Epidermal melanocyte (primary cell): ENCODE data around the gene SMAD3.
A peak's percentile ranks its signal among the peaks of the same experiment; 100 is the strongest.

ENCODE experiments used
- DNase-seq: peaks from one replicate; pipeline ENCODE4 v3.0.0; 2011; ENCODE audit warnings: low spot score; ENCODE audit not compliant: insufficient read length

The SMAD3 gene

DNA sequence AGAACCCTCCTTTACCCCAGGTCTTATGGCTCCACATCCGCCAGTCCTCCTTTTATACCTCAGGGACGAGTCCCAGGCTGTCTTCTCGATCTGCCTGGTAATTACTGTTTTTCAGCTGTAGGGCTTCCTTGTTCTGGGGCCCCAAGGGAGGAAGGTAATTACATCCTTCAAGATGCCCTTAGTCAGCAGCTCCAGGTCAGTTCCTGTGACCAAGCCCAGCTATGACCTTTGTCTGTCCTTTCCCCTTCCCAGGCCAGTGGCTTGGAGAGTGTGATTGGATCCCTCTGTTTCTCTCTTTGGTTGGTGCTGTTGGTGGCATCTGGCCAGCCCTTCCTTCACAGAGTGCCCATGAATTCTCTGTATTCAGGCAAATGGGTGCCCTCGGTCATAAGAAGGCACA lies 96.5 kb downstream of the SMAD3 start:
- no peak for DNase-seq

DNA sequence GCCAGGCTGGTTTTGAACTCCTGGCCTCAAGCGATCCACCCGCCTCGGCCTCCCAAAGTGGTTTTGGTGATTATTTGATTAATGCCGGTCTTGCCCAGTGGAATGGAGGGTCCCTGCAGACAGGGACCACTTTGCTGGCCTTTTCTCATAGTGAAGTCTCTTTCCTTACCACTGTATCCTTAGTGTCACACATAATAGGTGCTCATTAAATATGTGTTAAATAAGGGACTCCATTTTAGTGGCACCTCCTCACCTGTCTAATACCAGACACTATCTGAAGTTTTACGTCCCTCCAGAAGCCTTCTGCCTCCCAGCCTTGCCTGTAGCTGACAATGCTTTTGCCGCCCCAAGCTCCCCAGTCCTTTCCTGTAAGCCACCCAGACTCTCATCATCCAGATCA lies 97.8 kb downstream of the SMAD3 start:
- DNase-seq = no peak

DNA sequence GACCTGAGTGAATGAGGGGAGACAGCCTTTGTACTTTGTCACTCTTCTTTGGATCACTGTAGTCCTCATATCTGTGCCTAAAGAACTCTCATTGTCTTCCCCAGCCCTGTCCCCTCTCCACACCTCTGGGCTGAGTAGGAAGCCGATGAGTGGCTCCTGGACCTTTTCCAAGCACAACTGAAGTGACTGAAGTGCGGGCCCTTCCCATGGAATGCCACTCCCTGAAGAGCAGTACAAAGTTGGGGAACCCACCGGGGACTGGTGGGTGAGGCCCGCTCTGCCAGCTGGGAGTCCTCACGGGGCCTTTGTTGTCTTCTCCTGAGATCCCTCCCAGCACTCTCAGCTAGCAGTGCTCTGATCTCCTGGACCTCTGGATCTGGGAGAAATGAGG lies 99.0 kb downstream of the SMAD3 start:
- no peak for DNase-seq

DNA sequence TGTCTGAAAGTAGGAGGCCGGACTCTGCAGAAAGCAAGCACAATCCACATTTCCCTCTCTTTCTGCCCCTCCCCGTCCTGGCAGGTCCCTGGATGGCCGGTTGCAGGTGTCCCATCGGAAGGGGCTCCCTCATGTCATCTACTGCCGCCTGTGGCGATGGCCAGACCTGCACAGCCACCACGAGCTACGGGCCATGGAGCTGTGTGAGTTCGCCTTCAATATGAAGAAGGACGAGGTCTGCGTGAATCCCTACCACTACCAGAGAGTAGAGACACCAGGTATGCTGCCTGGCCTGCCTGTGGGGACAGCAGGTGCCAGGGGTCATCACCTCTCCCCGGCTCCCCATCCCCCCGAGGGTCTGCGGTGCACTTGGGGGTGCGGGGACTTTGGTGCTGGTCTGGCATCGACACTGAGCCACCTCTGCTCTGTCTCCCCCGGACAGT lies 99.4 kb downstream of the SMAD3 start:
- no peak for DNase-seq

DNA sequence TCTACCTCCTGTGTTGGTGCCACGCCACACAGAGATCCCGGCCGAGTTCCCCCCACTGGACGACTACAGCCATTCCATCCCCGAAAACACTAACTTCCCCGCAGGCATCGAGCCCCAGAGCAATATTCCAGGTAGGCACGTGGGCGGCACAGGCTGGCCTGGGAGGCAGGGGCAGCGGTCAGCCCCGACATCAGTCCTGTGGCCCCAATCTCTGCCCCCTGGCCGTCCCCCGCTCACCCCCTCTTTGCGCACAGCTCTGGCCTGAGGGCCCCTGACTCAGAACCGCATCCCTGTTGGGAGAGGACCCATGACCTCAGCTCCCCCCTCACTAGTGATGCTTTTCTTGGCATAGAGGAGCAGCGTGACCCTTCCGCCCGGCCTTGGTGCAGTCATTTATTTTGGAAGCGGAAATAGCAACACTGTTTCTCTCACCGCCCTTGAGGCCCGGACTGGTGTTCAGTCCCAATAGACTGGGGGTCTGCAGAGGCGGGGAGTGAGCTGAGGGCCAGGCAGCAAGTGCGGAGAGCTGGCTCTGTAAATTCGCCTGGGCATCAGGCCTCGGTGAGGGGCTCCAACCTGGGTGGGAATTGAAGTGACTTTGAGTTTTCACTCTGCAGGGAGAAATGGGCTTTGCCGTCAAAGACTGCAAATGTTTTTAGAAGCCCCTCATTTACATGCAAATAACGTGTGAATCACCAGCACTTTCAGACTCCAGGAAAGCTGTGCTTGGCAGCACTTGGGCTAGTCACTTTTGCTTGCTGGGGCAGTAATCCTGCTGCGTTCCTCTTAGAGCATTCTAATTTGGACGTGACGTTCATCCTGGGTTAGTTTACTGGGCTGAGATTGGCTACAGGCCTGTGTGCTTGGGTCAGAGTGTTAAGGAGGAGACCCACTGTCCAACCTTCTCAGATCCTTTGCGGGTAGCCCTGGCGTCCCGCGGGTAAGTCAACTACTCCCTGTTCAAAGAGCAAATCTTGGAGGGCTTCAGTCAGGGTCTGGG lies 100.2 kb downstream of the SMAD3 start:
- no peak for DNase-seq

DNA sequence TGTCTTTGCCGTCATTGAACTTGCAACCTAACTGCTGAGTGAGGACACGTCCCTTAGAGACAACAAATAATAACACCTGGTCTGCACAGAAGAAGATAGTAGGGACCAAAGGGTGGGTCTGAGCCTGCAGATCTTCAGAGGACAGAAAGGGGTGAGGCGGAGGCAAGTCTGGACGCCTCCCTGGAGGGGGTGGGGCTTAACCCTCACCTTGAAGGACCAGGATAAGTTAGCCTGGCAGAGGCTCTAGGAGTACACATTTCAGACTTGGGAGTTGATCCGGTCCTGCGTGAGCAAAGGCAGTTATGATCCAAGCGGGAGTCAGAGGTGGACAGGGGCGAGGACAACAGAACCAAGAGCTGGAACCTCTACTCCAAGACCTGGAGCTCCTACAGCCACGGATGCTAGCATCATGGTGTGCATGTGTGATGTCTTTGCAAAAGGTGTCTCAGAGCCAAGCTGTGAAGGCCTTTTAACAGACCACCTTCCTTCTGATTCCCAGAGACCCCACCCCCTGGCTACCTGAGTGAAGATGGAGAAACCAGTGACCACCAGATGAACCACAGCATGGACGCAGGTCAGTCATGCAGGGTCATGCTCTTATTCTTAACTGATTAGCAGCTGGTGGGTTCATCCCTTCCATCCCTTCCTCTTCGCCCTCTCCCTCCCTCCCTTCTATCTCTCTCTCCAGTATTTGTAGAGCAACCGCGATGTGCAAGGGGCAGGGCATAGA lies 101.0 kb downstream of the SMAD3 start:
- DNase-seq = no peak

DNA sequence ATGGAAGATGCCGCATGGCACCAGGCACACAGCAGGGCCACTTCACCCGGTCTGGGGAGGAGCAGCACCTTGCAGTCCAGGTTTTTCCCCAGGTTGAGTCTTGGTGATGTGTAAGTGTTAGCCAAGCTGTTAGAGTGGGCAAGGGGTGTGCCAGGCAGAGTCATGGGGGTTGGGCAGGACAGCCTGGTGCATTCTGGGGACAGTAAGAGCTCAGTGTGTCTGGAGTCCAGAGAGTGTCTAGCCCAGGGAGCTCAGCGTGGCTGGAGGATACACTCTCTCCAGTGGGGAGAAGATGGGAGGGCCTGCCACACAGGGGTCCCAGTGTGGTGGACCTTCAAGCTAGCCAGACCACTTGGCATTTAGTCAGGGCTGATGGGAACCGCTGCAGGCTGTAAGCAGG lies 101.7 kb downstream of the SMAD3 start:
- no peak for DNase-seq

DNA sequence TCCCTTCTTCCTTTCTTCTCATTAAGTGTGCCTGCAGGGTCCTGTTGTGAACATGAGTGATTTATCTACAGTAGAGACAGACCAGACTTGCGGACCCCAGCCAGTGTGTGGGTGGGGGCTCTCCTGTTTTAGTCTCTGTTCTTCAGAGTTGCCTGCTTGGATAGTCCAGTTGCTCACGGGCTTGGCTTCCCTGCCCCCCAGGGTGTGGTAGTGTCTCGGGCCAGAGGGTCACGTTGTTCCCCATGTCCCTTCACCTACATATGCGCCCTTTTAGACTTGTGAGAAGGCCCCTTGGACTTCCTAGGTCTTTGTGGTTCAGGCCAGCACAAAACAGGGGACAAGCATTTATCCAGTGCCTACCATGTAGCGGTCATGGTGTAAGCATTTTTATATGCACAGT lies 103.3 kb downstream of the SMAD3 start:
- DNase-seq = no peak

DNA sequence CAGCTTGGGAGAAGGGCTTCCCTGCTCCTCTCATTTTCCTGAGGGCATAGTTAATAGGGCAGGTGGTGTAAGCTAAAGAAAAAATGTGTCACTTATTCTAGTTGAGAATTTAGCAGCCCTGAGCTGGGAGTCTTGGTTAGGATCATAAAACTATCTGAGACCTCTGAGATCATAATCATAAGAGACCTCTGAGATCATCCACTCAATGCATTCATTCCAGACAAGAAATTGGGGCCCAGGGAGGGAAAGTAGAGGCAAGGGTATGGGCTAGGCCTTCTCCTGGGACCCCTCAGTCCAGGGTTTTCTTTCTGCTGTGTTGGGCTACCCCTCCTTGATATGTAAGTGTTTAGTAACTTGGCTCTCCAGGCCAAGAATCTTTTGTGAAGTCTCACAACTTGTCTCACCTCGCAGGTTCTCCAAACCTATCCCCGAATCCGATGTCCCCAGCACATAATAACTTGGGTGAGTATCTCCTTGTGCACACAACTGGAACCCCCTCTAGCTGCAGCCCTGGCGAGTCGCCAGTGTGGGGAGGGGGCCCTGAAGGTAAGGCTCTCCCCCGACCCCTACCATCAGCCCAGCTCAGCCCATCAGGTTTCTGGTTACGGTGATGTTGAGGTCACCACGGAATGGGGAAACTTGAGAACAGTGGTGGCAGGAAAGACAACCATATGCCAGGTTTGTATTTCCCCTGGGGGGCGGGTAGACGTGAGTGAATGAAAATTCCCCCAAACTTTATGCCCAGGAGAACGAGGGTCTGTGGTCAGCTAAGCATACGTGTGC lies 104.9 kb downstream of the SMAD3 start:
- no peak for DNase-seq

DNA sequence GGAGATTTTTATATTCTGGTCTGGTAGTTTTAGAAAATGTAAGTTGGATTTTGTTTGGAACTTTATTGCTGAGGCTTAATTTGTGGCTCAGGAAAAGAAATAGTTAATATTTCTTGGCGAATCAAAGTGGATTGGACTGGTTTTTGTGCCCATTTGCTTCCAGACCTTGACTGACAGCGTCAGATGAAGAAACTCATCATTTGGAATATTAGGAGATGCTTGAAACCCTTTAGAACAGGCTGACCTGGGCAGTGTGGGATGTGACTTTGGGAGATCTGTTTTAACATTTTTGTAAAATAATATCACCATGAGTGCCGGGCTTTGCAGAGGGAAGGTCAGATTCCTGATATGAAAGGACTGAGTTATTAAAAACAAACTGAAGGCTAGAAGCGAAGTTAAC lies 106.1 kb downstream of the SMAD3 start:
- no peak for DNase-seq

DNA sequence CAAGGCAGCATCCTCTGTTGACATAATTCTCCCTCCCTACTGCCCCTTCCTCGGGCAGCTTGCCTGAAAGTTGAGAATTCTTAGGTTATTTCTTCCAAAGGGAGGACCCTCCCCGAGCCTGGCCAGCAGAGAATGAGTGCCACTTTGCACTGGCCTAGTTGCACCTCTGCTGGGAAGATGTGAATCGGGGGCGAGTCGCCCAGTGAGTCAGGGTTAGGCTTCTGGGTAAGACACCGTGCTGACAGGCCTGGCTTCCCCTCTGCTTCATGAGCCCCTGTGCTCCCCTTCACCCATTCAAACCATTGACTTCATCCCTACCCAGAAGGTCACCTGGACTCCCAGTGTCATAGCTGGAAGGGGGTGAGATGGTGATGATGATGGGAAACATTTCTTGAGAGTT lies 106.8 kb downstream of the SMAD3 start:
- no peak for DNase-seq

DNA sequence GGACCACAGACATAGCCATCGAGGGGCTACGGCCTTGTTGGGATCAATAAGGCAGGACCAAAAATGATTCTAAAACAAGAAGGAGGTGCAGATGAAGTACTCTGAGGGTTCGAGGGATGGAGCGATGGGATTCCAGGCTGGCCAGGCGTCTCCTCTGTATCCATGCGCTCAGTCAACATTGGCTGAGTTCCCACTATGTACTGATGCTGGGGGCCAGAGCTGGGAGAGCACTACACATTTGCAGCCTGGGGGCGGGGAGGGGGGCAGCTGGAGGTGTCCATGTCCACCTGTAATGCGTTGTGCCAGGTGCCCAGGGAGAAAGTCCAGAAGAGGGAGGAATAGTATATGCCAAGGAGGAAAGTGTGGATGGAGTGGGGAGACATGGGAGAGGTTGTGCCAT lies 107.6 kb downstream of the SMAD3 start:
- DNase-seq = no peak

DNA sequence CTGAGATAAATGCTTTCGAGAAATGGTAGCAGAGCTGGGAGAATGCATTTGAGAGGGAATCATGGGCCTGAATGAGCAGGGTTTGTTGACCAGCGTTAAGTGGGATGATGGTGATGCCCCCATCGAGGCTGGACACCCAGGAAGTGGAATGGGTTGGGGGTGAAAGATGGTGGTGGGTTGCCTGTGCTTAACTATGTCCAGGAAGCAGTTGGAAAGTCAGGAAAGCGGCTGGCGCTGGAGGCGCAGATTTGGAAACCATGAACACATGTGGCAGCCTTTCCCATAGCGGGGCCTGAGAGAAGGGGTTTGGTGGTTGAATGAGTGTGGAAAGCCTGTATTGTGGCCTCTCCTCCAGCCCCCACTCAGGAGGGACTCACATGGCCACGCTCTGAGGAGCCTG lies 108.4 kb downstream of the SMAD3 start:
- DNase-seq = no peak

DNA sequence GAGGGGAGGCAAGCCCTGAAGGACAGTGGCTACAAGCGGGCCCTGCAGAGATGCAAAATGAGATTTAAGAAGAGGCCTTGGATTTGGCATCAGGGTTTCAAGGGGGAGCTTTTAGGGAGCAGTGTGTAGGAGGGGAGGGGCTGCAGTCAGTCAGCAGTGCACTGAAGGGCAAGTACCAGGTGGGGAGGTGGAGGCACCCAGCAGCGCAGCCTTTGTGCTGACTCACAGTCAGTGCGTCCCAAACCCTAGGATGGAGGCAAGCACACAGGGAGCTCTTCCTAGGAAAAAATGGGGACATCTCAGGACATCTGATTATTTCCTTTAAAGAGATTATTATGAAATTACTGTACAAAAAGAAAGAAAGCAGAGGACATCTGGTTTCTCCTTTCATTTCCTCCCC lies 109.0 kb downstream of the SMAD3 start:
- no peak for DNase-seq

DNA sequence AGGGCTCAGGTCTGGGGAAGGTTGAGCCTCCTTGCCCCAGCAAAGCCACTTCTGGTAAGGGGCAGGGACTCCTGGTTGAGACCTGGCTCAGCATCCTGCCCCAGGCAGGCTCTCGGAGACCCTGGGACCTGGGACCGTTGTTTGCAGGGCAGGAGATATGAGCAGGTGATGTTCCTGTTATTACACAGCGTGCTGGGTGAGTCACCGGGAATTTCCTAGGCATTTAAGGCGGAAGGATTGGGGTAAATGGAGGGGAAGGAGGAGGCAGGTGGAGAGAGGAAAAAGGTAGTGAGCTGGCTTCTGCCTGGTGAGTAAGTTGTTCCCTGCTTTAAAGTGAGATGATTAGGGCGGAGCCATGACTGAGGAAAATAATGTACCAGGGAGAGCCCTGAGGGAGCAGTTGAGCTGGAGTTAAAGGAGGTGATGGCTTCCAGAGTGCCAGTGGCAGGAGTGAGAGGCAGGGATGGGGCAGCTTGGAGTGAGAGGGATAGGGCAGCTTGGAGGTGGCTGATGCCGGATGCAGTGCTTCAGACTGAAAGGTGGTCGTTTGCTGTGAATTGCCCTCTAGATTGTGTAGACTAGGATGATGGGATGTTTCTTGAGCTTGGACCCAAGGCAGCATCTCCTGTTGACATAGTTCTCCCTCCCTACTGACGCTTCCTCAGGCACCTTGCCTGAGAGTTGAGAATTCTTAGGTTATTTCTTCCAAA lies 109.6 kb downstream of the SMAD3 start:
- no peak for DNase-seq

DNA sequence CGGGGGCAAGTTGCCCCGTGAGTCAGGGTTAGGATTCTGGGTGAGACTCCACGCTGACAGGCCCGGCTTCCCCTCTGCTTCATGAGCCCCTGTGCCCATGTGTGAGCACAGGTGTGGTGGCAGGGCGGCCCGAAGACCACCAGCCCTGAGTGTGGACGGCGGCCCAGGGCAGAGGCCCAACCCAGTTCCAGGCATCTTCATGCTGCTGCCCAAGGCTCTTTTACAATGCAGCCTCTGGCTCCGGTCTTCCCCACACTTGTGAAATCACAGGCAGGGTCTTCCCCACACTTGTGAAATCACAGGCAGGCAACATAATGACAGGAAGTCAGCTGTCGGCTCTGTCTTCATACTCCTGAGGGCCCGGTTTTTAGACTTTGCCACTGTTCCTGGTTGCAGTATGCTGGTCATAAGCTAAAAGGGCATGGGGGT lies 110.3 kb downstream of the SMAD3 start:
- no peak for DNase-seq

DNA sequence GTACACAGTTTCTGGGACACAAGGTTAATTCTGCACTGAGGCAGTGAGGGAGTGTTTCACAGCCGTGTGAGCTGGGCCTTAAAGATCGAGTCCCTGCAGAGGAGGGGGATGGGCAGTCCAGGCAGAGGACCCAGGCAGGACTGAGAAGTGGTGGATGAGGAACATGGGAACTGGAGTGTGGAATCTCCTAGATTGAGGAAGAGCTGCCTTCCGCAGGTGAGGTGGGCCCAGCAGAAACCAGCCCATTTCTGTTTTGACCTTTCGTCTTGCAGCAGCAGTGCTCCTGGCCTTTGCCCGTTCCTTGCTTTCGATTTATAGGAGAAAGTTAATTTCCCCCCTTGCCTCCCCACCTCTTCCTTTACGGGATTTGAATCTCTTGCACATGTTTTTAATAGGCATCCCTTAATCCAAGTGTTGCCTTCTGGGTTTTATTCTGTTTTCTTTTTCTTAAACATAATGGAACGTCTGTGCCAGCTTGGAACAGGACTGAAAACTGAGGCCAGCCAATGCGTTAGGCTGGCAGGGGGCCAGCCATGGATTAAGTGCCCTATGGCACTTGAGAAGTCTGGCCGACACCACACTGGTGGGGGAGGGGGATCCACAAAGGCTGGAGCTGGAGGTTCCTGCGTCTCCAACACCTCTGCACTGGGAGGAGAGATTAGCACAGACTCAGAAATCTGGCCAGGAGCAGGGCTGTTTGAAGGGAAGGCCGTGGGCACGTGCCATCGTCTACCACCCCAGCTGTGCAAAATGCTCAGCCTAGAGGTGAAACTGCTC lies 111.0 kb downstream of the SMAD3 start:
- DNase-seq = no peak

DNA sequence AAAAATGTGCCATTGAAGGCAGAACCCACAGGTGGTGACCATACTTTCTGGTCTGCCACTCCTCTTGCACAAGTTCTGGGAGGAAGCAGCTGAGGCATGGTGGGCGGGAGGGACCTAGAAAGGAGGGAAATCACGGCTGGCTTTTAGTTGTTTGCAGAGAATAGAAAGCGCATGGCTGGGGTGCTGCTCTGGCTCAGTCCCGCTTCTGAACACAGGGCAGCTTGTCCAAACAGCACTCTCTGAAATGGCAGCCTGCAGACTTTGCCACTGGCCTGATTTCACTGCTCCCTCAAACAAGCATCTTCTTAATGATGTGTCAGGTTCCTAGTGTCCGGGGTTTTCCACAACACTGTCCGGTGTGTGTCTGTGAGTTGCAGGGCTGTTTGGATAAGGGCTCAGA lies 112.3 kb downstream of the SMAD3 start:
- DNase-seq = no peak

DNA sequence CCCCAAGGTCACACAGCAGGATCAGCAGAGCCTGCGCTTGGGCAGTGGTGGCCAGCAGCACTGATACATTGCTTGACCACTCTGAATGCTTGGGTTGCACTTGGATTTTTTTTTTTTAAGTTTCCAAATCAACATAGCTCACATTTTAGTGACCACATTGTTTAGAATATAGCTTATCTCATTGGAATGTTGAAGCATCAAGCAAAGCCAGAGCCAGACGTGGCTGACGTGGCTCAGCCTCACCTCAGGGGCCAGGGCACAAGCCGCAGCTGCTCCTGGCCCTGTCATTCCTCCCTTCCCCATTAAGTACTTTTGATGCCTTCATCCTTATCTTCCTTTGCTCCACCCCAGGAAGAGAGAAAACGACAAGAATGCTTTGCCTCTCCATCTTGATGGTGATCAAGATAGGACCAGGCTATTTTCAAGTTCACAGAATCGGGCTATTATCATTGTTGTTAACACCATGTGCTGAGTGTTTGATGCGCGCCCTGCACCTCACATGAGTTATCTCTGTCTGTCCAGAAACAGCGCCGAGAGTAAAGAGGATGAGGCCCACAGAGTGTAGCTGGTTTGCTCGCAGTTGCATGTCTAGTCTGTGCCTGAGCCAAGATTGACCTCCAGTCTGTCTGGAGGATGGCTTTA lies 113.3 kb downstream of the SMAD3 start:
- DNase-seq = peak; percentile 40
